ENCODE results near the gene IREB2.
A peak's percentile ranks its signal among the peaks of the same experiment; 100 is the strongest.

IREB2 gene

DNA sequence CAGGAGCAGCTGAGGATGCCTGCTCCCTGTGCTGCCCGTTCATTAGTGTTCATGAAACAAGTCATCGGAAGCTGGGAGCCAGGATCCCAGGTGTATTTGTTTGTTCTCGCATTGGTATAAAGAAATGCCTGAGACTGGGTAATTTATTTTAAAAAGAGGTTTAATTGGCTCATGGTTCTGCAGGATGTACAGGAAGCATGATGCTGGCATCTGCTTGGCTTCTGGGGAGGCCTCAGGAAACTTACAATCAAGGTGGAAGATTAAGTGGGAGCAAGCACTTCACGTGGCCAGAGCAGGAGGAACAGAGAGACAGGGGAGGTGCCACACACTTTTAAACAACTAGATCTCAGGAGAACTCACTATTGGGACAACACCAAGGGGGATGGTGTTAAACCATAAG is 63.8 kb downstream of the IREB2 start:
- H3K4me3 ChIP-seq (ENCODE audit: low read depth, low read length): no peak overlapping the region
- no peak for DNase-seq
- TF ChIP-seq, protein P1, sequence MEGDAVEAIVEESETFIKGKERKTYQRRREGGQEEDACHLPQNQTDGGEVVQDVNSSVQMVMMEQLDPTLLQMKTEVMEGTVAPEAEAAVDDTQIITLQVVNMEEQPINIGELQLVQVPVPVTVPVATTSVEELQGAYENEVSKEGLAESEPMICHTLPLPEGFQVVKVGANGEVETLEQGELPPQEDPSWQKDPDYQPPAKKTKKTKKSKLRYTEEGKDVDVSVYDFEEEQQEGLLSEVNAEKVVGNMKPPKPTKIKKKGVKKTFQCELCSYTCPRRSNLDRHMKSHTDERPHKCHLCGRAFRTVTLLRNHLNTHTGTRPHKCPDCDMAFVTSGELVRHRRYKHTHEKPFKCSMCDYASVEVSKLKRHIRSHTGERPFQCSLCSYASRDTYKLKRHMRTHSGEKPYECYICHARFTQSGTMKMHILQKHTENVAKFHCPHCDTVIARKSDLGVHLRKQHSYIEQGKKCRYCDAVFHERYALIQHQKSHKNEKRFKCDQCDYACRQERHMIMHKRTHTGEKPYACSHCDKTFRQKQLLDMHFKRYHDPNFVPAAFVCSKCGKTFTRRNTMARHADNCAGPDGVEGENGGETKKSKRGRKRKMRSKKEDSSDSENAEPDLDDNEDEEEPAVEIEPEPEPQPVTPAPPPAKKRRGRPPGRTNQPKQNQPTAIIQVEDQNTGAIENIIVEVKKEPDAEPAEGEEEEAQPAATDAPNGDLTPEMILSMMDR (IDR thresholded peaks at IDR 0.05; ENCODE audit: low read depth, low read length): no peak
- H3K9me3 ChIP-seq (ENCODE audit: severe bottlenecking): peaks cover 5% of the 10 kb centered on the region
- no peak overlapping the region for H3K27ac ChIP-seq
- H3K36me3 ChIP-seq: peaks cover 31% of the 10 kb centered on the region
- H3K27me3 ChIP-seq (ENCODE audit: insufficient read depth, low read depth, severe bottlenecking): no peaks in the 10 kb centered on the region

DNA sequence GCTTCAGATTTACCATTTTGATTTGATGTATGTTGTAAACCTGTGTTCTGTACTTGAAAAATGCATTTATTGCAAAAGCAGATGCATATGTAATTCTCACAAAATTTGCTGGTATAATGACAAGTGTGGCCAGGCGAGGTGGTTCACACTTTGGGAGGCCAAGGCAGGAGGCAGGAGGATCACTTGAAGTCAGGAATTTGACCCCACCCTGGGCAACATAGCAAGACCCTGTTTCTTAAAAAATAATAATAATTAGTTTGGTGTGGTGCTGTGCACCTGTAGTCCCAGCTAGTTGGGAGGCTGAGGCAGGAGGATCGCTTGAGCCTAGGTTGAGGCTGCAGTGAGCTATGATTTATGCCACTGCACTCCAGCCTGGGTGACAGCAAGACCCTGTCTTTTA is 64.6 kb downstream of the IREB2 start:
- no peak overlapping the region for H3K4me3 ChIP-seq (ENCODE audit: low read depth, low read length)
- TF ChIP-seq, protein P1 (IDR thresholded peaks at IDR 0.05; ENCODE audit: low read depth, low read length): no peak
- H3K27me3 ChIP-seq (ENCODE audit: insufficient read depth, low read depth, severe bottlenecking): no peaks in the 10 kb centered on the region

DNA sequence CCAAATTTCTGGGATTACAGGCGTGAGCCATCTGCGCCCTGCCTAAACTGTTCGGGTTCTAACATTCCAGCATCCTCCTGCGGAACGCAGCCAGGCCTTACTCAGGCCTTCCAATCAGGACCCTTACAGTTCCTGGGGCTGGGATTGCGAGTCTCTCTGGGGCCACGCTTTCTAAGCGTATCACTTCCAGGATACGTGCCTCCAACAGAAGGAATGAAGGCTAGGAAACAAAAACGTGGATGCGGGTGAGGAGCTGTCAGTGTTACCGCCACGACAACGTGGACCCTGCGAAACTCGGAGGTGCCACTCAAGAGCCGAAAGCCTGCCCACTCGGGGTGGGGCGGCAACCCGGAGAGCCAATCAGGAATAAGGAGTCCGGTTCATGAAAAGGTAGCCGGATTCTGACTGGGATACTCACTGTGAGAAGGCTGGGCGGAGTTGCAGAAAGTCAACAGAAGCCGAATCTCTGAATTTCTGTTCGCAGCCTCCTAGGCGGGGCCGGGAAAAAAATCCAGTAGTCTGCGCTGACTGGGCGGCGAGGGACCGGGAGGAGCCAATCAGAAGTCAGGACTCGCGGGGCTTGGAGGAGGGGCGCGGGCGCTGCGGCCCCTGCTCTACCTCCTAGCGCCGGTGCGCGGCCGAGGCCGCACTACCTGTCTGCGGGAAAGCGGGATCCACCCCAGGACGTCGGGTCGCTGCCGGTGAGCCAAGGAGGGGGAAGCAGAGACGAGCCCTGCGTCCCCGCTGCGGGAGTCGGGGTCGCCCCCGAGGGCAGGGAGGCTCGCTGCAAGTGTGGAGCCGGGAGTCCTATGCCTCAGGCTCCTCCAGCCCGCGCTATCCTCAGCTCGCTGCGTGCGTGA is 69.2 kb downstream of the IREB2 start, which contains the start of gene HYKK:
HYKK (plus strand) TSS at position 607 of the 860 bp plus-strand sequence. CDS start 5,512 bp downstream, outside the sequence.
- Histone ChIP-seq H3K4me3 (ENCODE audit: low read depth, low read length) (peak within 1 kb of the TSS; percentile 79), H3K36me3 (no peaks in the 10 kb centered on the region), H3K9me3 (ENCODE audit: severe bottlenecking) (peaks cover under 1% of the 10 kb centered on the region), H3K27ac (peak within 1 kb of the TSS; percentile 35), H3K27me3 (ENCODE audit: insufficient read depth, low read depth, severe bottlenecking) (no peaks in the 10 kb centered on the region)
- TF ChIP-seq, protein P1 (IDR thresholded peaks at IDR 0.05; ENCODE audit: low read depth, low read length): 0 out of 2 replicates have a peak, but pooled peaks have one; percentile 10
- DNase-seq: peak; percentile 96

More for the DNA sequence above, 64.6 kb downstream of the IREB2 start:
- Histone ChIP-seq H3K36me3 (peaks cover 23% of the 10 kb centered on the region), H3K9me3 (ENCODE audit: severe bottlenecking) (peaks cover 5% of the 10 kb centered on the region), H3K27ac (no peak overlapping the region)
- no peak for DNase-seq

GRCh38 chr15:78507831-78508160 is 69.8 kb downstream of the IREB2 start:
- peak overlapping the region; percentile 35 for H3K27ac ChIP-seq

GRCh38 chr15:78508272-78508671 is 70.3 kb downstream of the IREB2 start:
- H3K36me3 ChIP-seq: no peaks in the 10 kb centered on the region
- no peaks in the 10 kb centered on the region for H3K9me3 ChIP-seq (ENCODE audit: severe bottlenecking)
- TF ChIP-seq, protein P1 (IDR thresholded peaks at IDR 0.05; ENCODE audit: low read depth, low read length): no peak
- peak overlapping the region; percentile 79 for H3K4me3 ChIP-seq (ENCODE audit: low read depth, low read length)
- no peaks in the 10 kb centered on the region for H3K27me3 ChIP-seq (ENCODE audit: insufficient read depth, low read depth, severe bottlenecking)
- H3K27ac ChIP-seq: no peak overlapping the region
- no peak for DNase-seq

More at GRCh38 chr15:78507831-78508160, 69.8 kb downstream of the IREB2 start:
- Histone ChIP-seq H3K4me3 (ENCODE audit: low read depth, low read length) (peak overlapping the region; percentile 79), H3K36me3 (no peaks in the 10 kb centered on the region), H3K9me3 (ENCODE audit: severe bottlenecking) (no peaks in the 10 kb centered on the region), H3K27me3 (ENCODE audit: insufficient read depth, low read depth, severe bottlenecking) (no peaks in the 10 kb centered on the region)
- TF ChIP-seq, protein P1 (IDR thresholded peaks at IDR 0.05; ENCODE audit: low read depth, low read length): no peak
- DNase-seq: peak; percentile 19

All from WERI-Rb-1 (cell line).